T47D (cell line): ENCODE results near the gene METTL6.
"Not testable (repeated sequence)": the region's sequence is repeated elsewhere in the genome, so short reads cannot be mapped to it uniquely, and the experiment has no call there.

Source experiments
- DNase-seq, 2 experiments: peaks; one replicate each; pipeline versions ENCODE4 v3.0.0 to v3.0.0-alpha.2; 2011 to 2012; ENCODE audit warnings: low read depth in 1 of 2, low spot score in 1 of 2
- JUND ChIP-seq: IDR thresholded peaks from 2 replicates; pipeline ENCODE4 v1.6.1; 2012; ENCODE audit warnings: low read depth
- in situ Hi-C: cut with HindIII; loops from 2 replicates; pipeline ENCODE4 v1.10.0; 2016; ENCODE audit warnings: low sequenced_read_pairs, low pct_unique_long_range_greater_than_20kb

Gene METTL6

GRCh38 chr3:15385901-15386653 lies 41.3 kb downstream of the METTL6 start:
- DNase-seq: no peak
- in situ Hi-C loops: no loop called here
- no peak for TF ChIP-seq JUND

GRCh38 chr3:15385238-15385695 lies 42.1 kb downstream of the METTL6 start:
- DNase-seq, in situ Hi-C loops: not testable (repeated sequence)

- no peak for TF ChIP-seq JUND
- in situ Hi-C loops: no loop called here
- no peak for DNase-seq
These were observed 42.7 kb downstream of the METTL6 start for GRCh38 chr3:15384510-15385237.

GRCh38 chr3:15382405-15382923 lies 44.9 kb downstream of the METTL6 start:
- TF ChIP-seq JUND: no peak
- no peak for DNase-seq

GRCh38 chr3:15380980-15381890 lies 46.1 kb downstream of the METTL6 start:
- DNase-seq: no peak
- in situ Hi-C loops: no loop called here

More at GRCh38 chr3:15382405-15382923, 44.9 kb downstream of the METTL6 start:
- in situ Hi-C loops: no loop called here

GRCh38 chr3:15377961-15378791 lies 49.2 kb downstream of the METTL6 start:
- no peak for TF ChIP-seq JUND
- in situ Hi-C loops: no loop called here
- DNase-seq: peak; percentile 30 to 96

More at GRCh38 chr3:15380980-15381890, 46.1 kb downstream of the METTL6 start:
- no peak for TF ChIP-seq JUND

- TF ChIP-seq JUND: no peak
- DNase-seq: no peak
- in situ Hi-C loops: no loop called here
These were observed 51.8 kb downstream of the METTL6 start for GRCh38 chr3:15375461-15376000.

- DNase-seq: no peak
- in situ Hi-C loops: no loop called here
- TF ChIP-seq JUND: no peak
These were observed 54.4 kb downstream of the METTL6 start for GRCh38 chr3:15372918-15373317.

GRCh38 chr3:15368561-15369135 lies 58.7 kb downstream of the METTL6 start:
- DNase-seq: no peak
- in situ Hi-C loops: no loop called here
- no peak for TF ChIP-seq JUND

- in situ Hi-C loops: no loop called here
These were observed 60.3 kb downstream of the METTL6 start for GRCh38 chr3:15367059-15367458.

GRCh38 chr3:15364078-15364477 lies 63.3 kb downstream of the METTL6 start:
- peak in 1 of 2 experiments; percentile 70 for DNase-seq
- in situ Hi-C loops: not testable (repeated sequence)

More at GRCh38 chr3:15367059-15367458, 60.3 kb downstream of the METTL6 start:
- TF ChIP-seq JUND: no peak
- DNase-seq: no peak
